ENCODE measurements around the gene CORO7. TPM values are rescaled to one million over a fixed set of nuclear protein-coding genes. Genes with fewer than 3 reads are reported as not detected.
A peak's percentile ranks its signal among the peaks of the same experiment; 100 is the strongest.

CORO7 gene
- polyA plus RNA-seq, 5 donors, result 13.9 to 26.1 (median 18.5) TPM

DNA sequence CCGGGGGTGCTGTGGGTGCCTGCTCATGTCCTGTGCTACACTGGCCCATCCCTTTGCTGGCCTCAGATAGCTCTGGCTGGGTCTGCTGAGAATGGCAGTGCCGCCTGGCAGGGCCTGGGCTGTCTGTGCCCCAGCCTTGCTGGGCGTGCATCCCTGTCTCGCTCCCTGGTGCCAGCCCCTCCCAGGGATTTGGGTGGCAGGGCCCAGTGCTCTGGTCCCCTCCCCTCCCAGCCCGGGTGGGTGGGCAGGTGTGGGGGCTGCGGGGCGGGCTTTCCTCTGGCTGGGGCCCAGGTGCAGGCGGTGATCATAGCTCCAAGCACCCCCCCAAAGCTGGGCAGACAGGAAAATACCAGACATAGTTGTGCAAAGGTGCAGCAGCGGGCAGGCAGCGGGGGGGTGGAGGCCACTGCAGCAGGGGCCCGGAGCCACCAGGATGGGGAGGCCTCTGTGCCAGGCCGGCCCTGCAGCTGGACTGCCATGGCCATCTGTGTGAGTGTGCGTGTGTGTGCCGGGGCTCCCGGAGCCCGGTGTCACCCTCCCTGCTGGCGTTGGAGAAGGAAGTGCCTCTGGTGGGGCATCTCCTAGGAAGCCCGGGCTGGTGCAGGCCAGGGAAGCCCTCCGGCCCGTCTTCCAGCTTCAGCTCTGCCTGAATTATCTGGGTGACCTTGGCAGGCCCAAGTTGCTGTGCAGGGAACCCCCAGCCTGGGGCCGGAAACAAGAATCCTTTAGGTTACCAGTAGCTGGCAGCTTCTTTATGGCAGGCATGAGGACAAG lies 93.1 kb downstream of the CORO7 start:
- no peak for DNase-seq

DNA sequence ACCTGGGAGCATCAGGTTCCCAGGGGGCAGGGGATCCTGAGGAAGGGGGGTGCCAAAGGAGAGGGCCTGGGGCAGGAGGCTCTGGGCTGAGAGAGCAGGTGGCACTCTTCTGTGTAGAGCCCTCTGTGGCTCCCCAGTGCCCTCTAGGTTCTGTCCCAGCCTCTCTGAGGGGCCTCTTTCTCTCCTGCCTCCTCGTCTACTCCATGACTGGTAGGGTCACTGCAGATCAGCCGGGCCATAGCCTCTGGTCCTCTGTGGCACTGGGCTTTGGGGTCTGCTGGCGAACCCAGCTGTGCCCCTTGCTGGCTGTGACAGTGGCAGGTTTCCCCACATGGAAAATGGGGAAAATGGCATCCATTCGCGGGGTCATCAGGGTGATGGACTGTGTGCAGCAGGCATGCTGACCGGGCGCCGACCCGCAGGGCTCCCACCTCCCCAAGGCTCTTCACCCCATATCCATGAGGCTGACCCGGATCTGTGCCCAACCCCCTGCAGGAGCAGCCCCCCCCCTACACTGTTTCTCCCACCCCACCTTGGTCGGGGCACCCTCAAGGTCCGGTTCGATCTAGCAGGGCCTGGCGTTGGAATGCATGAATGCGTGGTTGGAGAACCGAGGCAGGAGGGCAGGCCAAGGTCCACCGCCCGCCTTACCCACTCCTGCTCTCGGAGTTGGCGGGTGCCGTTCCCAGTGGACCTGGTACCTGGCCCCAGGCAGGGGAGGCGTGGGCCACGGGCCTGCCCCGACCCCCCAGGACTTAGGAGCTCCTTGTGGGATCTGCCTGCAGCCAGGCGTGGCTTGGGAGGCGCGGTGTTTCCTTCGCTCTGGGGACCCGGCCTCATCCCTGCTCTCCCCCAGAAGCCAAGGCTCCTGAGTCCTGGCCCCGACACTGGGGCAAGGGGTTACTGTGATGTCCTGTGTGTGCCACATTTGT lies 94.0 kb downstream of the CORO7 start:
- no peak for DNase-seq

DNA sequence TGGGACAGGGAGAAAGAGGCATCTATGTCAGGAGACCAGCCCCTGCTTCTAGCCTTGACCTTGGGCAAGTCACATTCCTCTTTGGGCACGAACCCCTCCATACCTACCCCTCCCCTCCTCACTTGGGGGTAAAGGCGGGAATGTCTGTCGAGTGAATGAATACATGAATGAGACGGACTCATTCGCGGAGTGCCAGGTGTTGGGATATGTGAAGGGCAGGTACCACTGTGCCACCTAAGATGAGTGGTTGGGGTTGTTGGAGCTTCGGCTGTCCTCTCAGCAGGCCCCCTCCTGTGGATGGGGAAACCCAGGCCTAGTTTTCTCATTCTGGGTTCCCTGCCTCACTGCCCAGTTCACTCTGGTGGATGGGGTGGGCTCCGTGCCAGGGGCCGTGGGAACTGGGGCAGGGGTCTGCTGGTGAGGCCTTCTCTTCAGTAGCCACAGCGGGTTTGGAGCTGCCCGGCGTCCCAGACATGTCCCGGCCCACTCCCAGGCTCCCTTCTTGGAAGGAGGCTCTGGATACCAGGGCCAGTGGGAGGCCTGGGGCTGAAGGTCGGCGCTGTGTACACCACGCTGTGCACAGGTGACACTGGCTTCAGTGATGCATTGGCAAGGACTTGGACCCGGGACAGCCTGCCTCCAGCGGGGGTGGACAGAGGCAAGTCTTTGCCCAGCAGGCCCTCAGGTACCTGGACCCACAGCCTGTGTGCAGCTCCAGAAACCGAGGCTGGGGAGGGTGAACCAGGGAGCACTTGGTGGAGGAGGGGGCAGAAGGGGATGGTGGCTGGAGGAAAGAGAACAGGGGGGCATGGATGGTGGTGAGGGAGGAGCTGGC lies 94.9 kb downstream of the CORO7 start:
- no peak for DNase-seq

GRCh38 chr16:4320571-4321137 lies 95.7 kb downstream of the CORO7 start:
- DNase-seq, result no peak

DNA sequence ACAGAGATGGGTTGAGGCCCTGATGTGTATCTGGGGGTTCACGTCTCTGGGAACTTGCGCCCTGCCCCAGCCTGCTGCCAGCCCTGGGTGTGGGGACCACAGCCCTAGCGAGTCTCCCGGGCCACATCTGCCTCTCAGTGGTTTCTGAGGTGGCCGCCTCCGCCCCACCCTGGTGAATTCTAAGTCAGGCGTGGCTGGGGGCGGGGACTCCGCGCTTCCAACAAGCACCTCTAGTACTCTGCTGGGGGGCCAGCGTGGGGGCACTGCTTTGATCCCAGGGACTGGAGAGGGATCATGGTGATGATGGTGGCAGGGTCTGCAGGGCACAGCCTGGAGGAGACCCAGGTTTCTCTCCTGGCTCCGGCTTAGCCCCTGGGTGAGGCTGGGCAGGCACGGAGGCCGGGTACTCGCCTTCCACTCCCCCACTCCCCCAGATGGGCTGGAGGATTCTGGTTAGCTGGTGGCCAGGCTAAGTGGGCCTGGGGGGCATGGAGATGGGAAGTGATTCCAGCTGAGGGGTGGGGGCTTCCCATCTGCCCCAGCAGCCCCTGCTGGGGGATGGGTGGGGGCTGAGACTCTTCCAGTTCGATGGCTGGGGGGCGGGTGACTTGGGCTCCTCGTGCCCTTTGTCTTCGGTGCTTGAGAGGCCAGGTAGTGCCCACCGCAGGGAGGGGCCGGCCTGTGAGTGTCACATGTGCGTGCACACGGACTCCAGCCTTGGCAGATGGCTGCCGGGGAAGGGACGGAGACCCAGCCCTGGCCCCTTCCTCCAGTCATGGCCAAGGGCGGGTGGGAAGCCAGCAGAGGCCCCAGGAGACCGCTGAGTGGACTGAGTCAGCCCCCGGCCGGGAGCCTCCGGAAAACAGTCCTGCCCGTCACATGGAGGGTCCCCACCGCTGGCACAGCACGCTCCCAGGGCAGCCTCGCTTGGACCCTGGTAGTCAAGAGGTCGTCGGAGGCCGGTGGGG lies 96.7 kb downstream of the CORO7 start:
- no peak for DNase-seq

DNA sequence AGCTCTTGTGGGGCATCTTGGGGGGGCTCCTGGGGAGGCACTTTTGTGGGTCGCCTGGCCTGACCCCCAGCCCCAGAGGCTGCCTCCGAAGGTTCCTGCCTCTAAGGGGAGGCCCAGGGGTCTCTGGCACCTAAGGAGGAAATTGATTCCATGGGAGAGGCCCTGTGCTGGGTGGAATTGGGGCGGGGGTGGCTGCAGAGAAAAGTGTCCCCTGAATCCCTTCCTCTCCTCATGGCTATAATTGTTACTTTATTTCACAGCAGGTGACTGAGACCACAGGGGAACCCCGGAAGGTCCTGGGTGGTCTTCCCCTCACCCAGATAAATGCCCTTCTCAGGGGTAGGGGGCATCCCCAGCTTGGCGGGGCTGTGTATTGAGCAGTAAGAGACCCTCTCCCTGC lies 97.4 kb downstream of the CORO7 start:
- no peak for DNase-seq

- no peak for DNase-seq
These were observed 97.9 kb downstream of the CORO7 start for GRCh38 chr16:4318451-4318910.

DNA sequence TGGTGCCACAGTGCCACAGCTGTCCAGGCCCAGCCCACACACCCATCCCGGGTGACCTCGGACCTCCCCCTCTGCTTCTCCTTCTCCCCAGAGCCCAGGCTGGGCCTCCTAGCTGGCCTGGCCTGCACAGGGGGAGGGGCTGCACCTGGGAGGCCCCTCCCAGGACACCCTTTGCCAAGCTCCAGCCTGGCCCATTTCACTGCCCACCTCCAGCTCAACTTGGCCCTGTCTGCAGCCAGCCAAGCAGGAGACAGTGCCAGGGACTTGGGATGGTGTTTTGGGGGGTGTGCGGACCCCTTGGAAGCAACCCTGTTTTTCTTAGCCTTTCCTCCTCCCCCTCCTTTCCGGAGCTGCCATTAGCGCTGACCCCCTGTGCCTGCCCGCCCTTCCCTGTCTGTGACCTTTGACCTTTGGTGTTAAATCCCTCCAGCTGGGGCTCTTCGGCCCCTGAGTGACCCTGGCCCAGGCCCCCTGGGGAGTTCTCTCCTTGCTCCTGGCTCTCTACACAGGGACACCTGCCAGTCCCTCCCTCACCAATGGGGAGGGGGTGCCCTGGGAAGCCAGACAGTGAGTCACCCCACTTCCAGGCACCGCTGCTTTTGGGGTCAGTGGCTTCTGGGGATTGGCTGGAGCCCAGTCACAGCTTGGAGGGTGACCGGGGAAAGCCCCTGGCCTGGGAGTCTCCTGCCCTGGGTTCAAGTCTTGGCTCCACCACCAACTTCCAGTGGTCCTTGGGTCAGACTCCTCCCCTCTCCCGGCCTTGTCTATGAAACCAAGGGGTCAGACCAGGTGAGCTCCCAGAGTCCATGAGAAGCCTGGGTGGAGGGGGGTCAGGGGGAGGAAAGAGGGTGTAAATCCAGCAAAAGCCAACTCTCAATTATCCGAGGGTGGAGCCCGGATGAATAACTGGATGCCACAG lies 98.6 kb downstream of the CORO7 start:
- no peak for DNase-seq

DNA sequence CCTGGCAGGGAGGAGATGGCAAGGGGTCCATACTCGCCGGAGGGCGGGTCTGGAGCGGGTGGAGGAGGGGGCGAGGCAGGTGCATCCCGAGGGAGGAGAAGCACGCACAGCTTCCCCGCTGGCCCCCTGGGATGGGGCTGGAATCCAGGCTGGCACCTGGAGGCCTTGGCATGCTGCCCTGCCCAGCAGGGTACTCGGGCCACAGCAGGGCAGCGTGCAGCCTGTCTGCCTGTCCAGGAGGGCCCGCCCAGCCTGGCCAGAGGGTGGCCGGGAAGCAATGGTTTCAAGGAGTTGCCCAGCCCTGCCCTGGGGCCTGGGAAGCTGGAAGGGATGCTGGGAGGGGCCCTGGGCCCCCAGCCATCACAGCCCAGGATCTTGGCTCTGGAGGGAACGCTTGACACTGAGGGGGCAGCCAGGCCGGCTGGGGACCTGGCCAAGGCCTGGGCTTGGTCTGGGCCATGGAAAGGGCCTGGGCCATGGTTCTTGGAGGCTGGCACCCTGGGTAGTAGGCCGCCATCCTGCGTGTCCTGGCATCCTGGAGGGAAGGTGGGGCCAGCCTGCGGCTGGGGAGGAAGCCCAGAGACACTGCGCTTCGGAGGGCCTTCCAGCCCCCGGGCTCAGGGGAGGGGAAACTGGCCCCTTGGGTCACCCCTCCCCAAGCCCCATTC lies 99.4 kb downstream of the CORO7 start:
- DNase-seq, result no peak

GRCh38 chr16:4316108-4316863 lies 100.1 kb downstream of the CORO7 start:
- DNase-seq, result no peak

DNA sequence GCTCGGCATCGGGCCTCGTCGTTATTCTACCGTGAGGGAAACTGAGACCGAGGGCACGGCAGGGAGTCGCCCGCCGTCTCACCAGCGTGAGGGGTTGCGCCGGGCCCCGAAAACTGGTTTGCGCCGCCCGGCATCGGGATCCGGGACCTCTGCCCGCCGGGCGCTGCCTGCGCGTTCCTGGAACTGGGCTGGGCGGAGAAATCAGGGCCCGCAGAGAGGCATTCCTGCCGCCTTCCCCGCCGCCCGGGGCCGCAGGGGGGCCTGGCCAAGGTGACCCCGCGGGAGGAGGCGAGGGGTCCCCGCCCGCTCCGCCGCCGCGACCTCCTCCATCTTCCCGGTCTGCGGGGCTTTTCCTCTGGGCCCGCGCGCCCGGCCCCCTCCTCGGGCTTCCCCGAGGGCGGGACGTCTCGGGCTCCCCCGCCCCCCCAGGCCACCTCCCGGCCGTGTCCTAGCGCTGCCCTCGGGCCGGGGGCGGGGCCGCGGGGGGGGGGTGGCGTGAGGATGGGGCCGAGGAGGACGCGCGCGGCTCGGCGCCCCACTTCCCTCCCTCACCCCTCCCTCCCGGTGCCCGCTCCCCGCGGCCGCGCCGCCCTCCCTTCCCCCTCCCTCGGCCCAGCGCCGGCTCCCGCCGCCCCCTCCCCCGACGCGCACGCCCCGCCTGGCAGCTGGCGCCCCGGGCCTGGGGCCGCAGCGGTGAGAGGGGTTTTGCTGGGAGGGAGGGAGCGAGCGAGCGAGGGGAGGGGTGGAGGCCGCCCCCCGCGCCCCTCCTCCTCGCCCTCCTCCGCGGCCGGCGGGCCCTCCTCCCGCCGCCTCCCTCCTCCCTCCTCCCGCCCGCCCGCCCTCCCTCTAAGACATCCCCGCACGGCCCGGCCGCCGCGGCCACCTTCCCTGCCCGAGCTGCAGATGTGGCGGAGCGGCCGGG lies 100.9 kb downstream of the CORO7 start, which contains the start of gene GLIS2:
GLIS2 (plus strand) TSS at position 882 of the 922 bp plus-strand sequence. CDS start 16,214 bp downstream, outside the sequence.
- DNase-seq, result peak; percentile 90 to 93

DNA sequence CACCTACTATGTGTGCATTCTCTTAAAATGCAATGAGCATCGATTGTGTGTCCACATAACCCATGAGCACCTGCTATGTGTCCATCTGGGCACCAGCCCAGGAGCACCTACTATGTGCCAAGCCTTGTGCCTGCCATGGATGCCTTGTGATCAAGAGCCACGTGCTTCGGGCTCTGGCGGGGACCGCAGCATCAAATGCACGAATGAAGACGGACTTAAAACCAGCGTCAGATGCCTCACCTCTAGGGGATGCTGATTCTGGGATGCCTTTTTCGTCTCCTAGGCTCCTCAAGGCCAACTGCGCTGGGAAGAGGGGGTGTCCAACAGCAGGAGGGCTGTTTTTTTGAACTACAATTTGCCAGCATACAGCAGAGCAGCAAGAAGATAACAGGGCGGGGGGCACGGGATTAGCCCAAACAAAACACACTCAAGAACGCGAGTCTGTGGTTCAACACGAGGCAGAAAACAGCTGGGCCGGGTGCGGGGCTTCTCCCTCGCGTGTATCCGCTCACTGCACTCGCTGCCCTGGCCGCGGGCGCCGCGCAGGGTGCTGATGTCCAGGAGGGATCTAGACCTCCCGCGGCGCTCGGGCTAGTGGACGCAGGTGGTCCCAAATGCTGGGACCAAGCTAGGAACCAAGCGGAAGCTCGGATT lies 101.7 kb downstream of the CORO7 start:
- DNase-seq, result no peak

- no peak for DNase-seq
These were observed 102.5 kb downstream of the CORO7 start for GRCh38 chr16:4313563-4314531.

GRCh38 chr16:4309833-4310266 lies 106.5 kb downstream of the CORO7 start:
- no peak for DNase-seq

Measured in right lung (tissue), 5 donors.